Right atrium auricular region (tissue), 2 donors: ENCODE measurements around the gene TUBB3. TPM values are rescaled to one million over a fixed set of nuclear protein-coding genes. Genes with fewer than 3 reads are reported as not detected.
A peak's percentile ranks its signal among the peaks of the same experiment; 100 is the strongest.

Source experiments
- DNase-seq: peaks from one replicate; pipeline ENCODE4 v3.0.0-alpha.2; 2019; ENCODE audit warnings: low spot score
- H3K27ac ChIP-seq, 2 donors: fragments of 200-600 bp; sonication (generic); 1 replicate in 1 of 2; 2 replicates in 1 of 2; pipeline ENCODE4 v1.5.1; 2016 to 2019
- H3K27me3 ChIP-seq, 2 donors: fragments of 200-600 bp; sonication (generic); one replicate each; pipeline versions ENCODE4 v1.5.1 to v1.6.0; 2017 to 2019
- H3K36me3 ChIP-seq: fragments of 200-600 bp; sonication (generic); one replicate; pipeline ENCODE4 v1.5.1; 2016
- H3K4me1 ChIP-seq, 2 donors: fragments of 200-600 bp; sonication (generic); one replicate each; pipeline versions ENCODE4 v1.5.1 to v1.6.0; 2017 to 2019
- H3K4me3 ChIP-seq, 2 donors: fragments of 200-600 bp; sonication (generic); 1 replicate in 1 of 2; 2 replicates in 1 of 2; pipeline ENCODE4 v1.5.1; 2017 to 2019; ENCODE audit warnings: mild to moderate bottlenecking in 1 of 2, moderate library complexity in 1 of 2
- H3K9me3 ChIP-seq, 2 donors: fragments of 200-600 bp; sonication (generic); one replicate each; pipeline ENCODE4 v1.5.1; 2019
- total RNA-seq, 2 donors: library from RNA; depleted of rRNA; stranded (reverse); fragments of >200 nt; gene quantifications; one replicate each; pipeline ENCODE4 v1.1.0, GENCODE V29; 2016
- TF ChIP-seq, protein P1 (sequence below), 2 donors: fragments of 200-600 bp; sonication (generic); IDR thresholded peaks; one replicate each; pipeline ENCODE4 v1.5.1; 2019; ENCODE audit warnings: antibody characterized with exemption in 2 of 2

Gene TUBB3
- total RNA-seq, 2 donors from 2014 or later: 2.2 to 6.4 TPM

DNA sequence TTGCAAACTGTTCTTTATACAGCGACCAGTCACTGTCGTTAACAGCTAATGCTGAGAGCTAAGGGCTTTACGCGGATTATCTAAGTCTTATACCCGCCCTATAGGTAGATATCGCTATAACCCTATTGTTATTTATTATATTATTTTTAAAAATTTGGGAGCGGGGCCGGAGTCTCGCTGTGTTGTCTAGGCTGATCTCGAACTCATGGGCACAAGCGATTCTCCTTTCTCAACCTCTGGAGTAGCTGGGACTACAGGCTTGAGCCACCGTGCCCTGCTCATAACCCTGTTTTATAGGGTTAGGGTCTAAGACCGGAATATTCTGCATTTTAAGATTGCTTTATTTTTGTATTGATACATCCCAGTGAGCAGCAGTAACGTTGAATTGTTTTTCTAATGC is 50.1 kb downstream of the TUBB3 start:
- no peak for DNase-seq
- H3K27me3 ChIP-seq: no peaks in the 10 kb centered on the region
- peaks cover 0 to 29% of the 10 kb centered on the region in 2 donors for H3K4me1 ChIP-seq
- peak overlapping the region; percentile 93 to 94 for H3K27ac ChIP-seq
- H3K4me3 ChIP-seq: peak overlapping the region; percentile 68 to 95
- H3K9me3 ChIP-seq: no peaks in the 10 kb centered on the region
- TF ChIP-seq, protein P1, sequence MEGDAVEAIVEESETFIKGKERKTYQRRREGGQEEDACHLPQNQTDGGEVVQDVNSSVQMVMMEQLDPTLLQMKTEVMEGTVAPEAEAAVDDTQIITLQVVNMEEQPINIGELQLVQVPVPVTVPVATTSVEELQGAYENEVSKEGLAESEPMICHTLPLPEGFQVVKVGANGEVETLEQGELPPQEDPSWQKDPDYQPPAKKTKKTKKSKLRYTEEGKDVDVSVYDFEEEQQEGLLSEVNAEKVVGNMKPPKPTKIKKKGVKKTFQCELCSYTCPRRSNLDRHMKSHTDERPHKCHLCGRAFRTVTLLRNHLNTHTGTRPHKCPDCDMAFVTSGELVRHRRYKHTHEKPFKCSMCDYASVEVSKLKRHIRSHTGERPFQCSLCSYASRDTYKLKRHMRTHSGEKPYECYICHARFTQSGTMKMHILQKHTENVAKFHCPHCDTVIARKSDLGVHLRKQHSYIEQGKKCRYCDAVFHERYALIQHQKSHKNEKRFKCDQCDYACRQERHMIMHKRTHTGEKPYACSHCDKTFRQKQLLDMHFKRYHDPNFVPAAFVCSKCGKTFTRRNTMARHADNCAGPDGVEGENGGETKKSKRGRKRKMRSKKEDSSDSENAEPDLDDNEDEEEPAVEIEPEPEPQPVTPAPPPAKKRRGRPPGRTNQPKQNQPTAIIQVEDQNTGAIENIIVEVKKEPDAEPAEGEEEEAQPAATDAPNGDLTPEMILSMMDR (IDR thresholded peaks at IDR 0.05): no peak
- H3K36me3 ChIP-seq: peaks cover 5% of the 10 kb centered on the region

DNA sequence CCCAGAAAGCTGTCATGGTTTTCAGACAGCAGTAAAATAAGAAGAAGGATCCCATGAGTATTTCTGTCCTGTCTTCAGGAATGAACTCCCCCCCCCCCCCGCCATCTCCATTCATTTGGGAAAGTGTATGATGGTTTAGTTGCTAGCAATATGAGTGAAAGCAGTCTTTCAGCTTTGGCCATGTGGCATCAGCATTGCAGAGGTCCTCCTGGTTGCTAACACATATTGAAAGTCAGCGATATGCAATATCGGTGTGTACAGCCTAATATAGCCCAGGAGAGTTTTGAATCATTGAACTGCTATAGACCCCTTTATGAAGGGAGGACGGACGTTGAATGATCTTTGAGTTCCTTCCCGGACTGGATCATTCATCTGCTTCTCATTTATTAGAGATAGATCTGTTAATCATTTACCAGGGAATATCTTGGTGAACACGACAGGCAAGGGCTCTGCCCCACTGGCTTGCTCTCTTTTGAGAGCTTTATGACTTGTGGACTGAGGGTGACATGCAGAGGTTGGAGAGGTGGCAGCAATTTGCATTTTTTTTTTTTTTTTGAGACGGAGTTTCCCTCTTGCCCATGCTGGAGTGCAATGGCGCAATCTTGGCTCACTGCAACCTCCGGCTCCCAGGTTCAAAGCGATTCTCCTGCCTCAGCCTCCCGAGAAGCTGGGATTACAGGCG is 50.7 kb downstream of the TUBB3 start:
- TF ChIP-seq, protein P1 (IDR thresholded peaks at IDR 0.05): no peak
- Histone ChIP-seq H3K9me3 (no peaks in the 10 kb centered on the region), H3K4me1 (peaks cover 0 to 29% of the 10 kb centered on the region in 2 donors), H3K4me3 (peak overlapping the region in 1 of 2 donors; percentile 95), H3K27me3 (no peaks in the 10 kb centered on the region), H3K27ac (no peak overlapping the region), H3K36me3 (peaks cover 7% of the 10 kb centered on the region)
- no peak for DNase-seq

DNA sequence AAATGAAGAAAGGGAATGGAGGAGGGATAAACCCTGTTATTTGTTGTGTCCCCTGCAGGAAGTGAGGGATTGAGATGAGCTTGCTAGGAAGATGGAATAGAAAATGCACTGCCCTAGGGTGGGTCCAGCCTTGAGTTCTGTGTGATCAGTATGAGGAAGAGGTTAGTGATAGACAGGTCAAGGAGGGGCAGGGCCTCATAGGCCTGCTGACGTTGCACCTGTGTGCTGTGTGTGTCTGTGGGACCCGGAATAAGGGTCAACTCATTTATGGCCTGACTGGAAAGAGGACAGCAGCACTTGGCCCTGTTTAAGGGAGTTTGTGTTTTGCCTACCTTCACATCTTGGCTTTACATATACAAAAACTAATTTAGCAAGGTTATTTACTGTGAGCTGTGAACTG is 51.7 kb downstream of the TUBB3 start:
- no peak overlapping the region for H3K27ac ChIP-seq
- no peak overlapping the region for H3K4me3 ChIP-seq
- H3K27me3 ChIP-seq: no peaks in the 10 kb centered on the region
- peaks cover 14% of the 10 kb centered on the region for H3K36me3 ChIP-seq
- DNase-seq: no peak
- TF ChIP-seq, protein P1 (IDR thresholded peaks at IDR 0.05): no peak
- H3K9me3 ChIP-seq: no peaks in the 10 kb centered on the region
- H3K4me1 ChIP-seq: peaks cover 0 to 29% of the 10 kb centered on the region in 2 donors

DNA sequence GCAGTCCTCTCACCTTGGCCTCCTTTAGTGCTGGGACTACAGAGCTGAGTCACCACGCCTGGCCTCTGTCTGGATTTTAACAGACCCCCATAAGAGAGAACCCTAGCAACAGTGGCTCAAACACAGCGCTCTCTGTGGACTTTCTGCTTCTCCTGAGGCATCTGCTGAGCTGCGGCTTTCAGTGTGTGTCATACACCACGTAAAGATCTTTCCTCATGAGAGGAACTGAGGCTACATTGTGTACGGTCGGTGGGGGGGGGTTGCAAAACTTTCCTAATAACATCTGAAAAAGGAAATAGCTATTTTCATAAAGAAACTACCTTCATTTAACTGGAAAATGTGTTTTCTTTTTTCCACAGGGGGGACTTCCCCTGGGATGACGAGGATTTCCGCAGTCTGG is 58.3 kb downstream of the TUBB3 start:
- DNase-seq: no peak
- Histone ChIP-seq H3K27me3 (no peaks in the 10 kb centered on the region), H3K4me1 (no peaks in the 10 kb centered on the region), H3K9me3 (no peaks in the 10 kb centered on the region), H3K36me3 (peaks cover 72% of the 10 kb centered on the region), H3K27ac (no peak overlapping the region), H3K4me3 (no peak overlapping the region)
- TF ChIP-seq, protein P1 (IDR thresholded peaks at IDR 0.05): no peak

DNA sequence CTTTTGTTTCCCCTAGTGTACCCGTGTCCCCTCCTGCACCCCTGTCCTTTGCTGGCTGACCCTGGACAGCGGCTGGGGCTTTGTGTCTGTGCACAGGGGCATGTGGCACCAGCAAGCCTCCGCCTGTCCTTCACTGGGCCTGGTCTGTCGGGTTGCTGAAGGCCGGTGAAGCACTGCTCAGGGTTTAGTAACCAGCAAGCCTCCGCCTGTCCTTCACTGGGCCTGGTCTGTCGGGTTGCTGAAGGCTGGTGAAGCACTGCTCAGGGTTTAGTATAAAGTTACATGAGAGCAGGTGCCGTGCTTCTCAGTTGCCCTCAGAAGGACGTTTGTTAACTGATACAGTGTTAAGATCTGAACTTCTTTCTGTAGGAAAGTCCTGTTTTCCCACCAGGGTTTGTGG is 59.2 kb downstream of the TUBB3 start:
- Histone ChIP-seq H3K36me3 (peaks cover 79% of the 10 kb centered on the region), H3K27ac (no peak overlapping the region), H3K27me3 (no peaks in the 10 kb centered on the region), H3K4me1 (no peaks in the 10 kb centered on the region), H3K9me3 (no peaks in the 10 kb centered on the region), H3K4me3 (no peak overlapping the region)
- TF ChIP-seq, protein P1 (IDR thresholded peaks at IDR 0.05): no peak
- no peak for DNase-seq

DNA sequence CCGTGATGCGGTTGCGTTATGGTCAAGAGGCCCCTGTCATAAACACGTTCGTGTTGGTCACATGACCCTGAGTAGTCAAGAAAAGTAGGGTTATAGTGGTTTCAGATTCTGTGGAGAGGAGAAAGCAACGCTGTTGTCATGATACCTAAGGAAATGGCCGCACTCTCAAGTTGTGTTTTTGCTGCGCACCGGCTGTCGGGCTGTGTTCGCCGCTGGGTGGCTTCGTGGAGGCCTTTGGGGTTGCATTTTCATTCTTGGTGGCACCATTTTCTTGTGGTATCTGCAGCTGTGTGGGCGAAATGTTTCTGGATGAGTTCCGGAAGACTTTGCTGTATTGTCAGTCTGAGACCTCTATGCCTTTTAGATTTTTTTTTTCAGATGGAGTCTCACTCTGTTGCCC is 60.4 kb downstream of the TUBB3 start:
- Histone ChIP-seq H3K4me1 (no peaks in the 10 kb centered on the region), H3K27ac (no peak overlapping the region), H3K9me3 (no peaks in the 10 kb centered on the region), H3K27me3 (no peaks in the 10 kb centered on the region), H3K4me3 (no peak overlapping the region), H3K36me3 (peaks cover 73% of the 10 kb centered on the region)
- TF ChIP-seq, protein P1 (IDR thresholded peaks at IDR 0.05): no peak
- no peak for DNase-seq
